Tibial artery (tissue), 4 donors: ENCODE results near the gene DPYSL3.

ENCODE experiments used
- DNase-seq, 2 donors: peaks; one replicate each; pipeline ENCODE4 v3.0.0-alpha.2; 2019
- H3K27ac ChIP-seq, 2 donors: fragments of 200-600 bp; sonication (generic) in 1 of 2; 1 replicate in 1 of 2; 2 replicates in 1 of 2; pipeline ENCODE4 v1.5.1; 2018 to 2019; ENCODE audit warnings: mild to moderate bottlenecking in 1 of 2
- H3K27me3 ChIP-seq, 2 donors: fragments of 200-600 bp; sonication (generic) in 1 of 2; one replicate each; pipeline versions ENCODE4 v1.5.1 to v1.6.0; 2016 to 2019
- H3K36me3 ChIP-seq, 3 donors: fragments of 200-600 bp; sonication (generic) in 2 of 3; one replicate each; pipeline ENCODE4 v1.5.1; 2016 to 2019; ENCODE audit warnings: mild to moderate bottlenecking in 2 of 3
- H3K4me1 ChIP-seq, 4 donors: fragments of 200-600 bp; sonication (generic) in 2 of 4; 1 replicate in 3 of 4; 2 replicates in 1 of 4; pipeline ENCODE4 v1.5.1; 2016 to 2019
- H3K4me3 ChIP-seq, 2 donors: fragments of 200-600 bp; sonication (generic) in 1 of 2; 1 replicate in 1 of 2; 2 replicates in 1 of 2; pipeline ENCODE4 v1.5.1; 2018 to 2019; ENCODE audit warnings: mild to moderate bottlenecking in 2 of 2
- H3K9me3 ChIP-seq, 3 donors: fragments of 200-600 bp; sonication (generic) in 1 of 3; one replicate each; pipeline ENCODE4 v1.5.1; 2016 to 2019
- CTCF ChIP-seq, 2 experiments: fragments of 200-600 bp in 1 of 2; fragments of 450-650 bp in 1 of 2; IDR thresholded peaks; one replicate each; pipeline ENCODE4 v1.5.1; 2017 to 2019; ENCODE audit warnings: antibody characterized with exemption in 2 of 2, mild to moderate bottlenecking in 1 of 2, moderate library complexity in 1 of 2
- intact Hi-C: fragments of 100-400 bp; cut with DNase I; formaldehyde crosslinking; loops from one replicate; pipeline ENCODE4 v1.15.0; 2023; ENCODE audit warnings: low total_unique reads

Gene DPYSL3

GRCh38 chr5:147534172-147534951, 24.5 kb upstream of the DPYSL3 start:
- no peak overlapping the region for H3K4me3 ChIP-seq

GRCh38 chr5:147532156-147532555, 22.3 kb upstream of the DPYSL3 start:
- Histone ChIP-seq H3K27me3 (no peaks in the 10 kb centered on the region), H3K4me1 (peaks cover 0 to 13% (median 0%) of the 10 kb centered on the region in 4 donors), H3K36me3 (no peaks in the 10 kb centered on the region), H3K4me3 (no peak overlapping the region), H3K9me3 (no peaks in the 10 kb centered on the region), H3K27ac (no peak overlapping the region)
- TF ChIP-seq CTCF (IDR thresholded peaks at IDR 0.05) = no peak
- no peak for DNase-seq
- intact Hi-C loops = no loop called here

More at GRCh38 chr5:147534172-147534951, 24.5 kb upstream of the DPYSL3 start:
- Histone ChIP-seq H3K27ac (no peak overlapping the region), H3K9me3 (no peaks in the 10 kb centered on the region), H3K36me3 (no peaks in the 10 kb centered on the region), H3K4me1 (peaks cover 0 to 19% (median 0%) of the 10 kb centered on the region in 4 donors), H3K27me3 (no peaks in the 10 kb centered on the region)
- intact Hi-C loops = no loop called here
- no peak for TF ChIP-seq CTCF (IDR thresholded peaks at IDR 0.05)
- DNase-seq = no peak

GRCh38 chr5:147530530-147531389, 20.9 kb upstream of the DPYSL3 start:
- Histone ChIP-seq H3K9me3 (no peaks in the 10 kb centered on the region), H3K36me3 (no peaks in the 10 kb centered on the region), H3K27me3 (no peaks in the 10 kb centered on the region), H3K27ac (no peak overlapping the region), H3K4me3 (no peak overlapping the region), H3K4me1 (peaks cover 0 to 8% (median 0%) of the 10 kb centered on the region in 4 donors)
- DNase-seq = no peak
- no peak for TF ChIP-seq CTCF (IDR thresholded peaks at IDR 0.05)
- intact Hi-C loops = no loop called here

GRCh38 chr5:147523069-147523468, 13.2 kb upstream of the DPYSL3 start:
- no peak for DNase-seq
- intact Hi-C loops = no loop called here
- no peaks in the 10 kb centered on the region for H3K36me3 ChIP-seq
- H3K27me3 ChIP-seq = no peaks in the 10 kb centered on the region
- H3K27ac ChIP-seq = no peak overlapping the region
- H3K4me3 ChIP-seq = no peak overlapping the region
- no peaks in the 10 kb centered on the region for H3K9me3 ChIP-seq
- no peak for TF ChIP-seq CTCF (IDR thresholded peaks at IDR 0.05)
- no peaks in the 10 kb centered on the region for H3K4me1 ChIP-seq

GRCh38 chr5:147522435-147522834, 12.6 kb upstream of the DPYSL3 start:
- DNase-seq = no peak
- H3K4me3 ChIP-seq = no peak overlapping the region
- no peaks in the 10 kb centered on the region for H3K36me3 ChIP-seq
- H3K4me1 ChIP-seq = no peaks in the 10 kb centered on the region
- no peaks in the 10 kb centered on the region for H3K9me3 ChIP-seq
- TF ChIP-seq CTCF (IDR thresholded peaks at IDR 0.05) = no peak
- no peak overlapping the region for H3K27ac ChIP-seq
- no peaks in the 10 kb centered on the region for H3K27me3 ChIP-seq
- intact Hi-C loops = no loop called here
